Sigmoid colon (tissue), 7 donors: ENCODE data around the gene SSC5D. TPM values are rescaled to one million over a fixed set of nuclear protein-coding genes. Genes with fewer than 3 reads are reported as not detected.

Source experiments
- DNase-seq: peaks from one replicate; pipeline ENCODE4 v3.0.0-alpha.2; 2019
- H3K27ac ChIP-seq, 4 donors: fragments of 200-600 bp; sonication (generic); one replicate each; pipeline ENCODE4 v1.5.1; 2016 to 2019; ENCODE audit warnings: mild to moderate bottlenecking in 1 of 4
- H3K27me3 ChIP-seq, 3 donors: fragments of 200-600 bp; sonication (generic); one replicate each; pipeline ENCODE4 v1.5.1; 2019; ENCODE audit warnings: mild to moderate bottlenecking in 1 of 3
- H3K36me3 ChIP-seq, 4 donors: fragments of 200-600 bp; sonication (generic); one replicate each; pipeline ENCODE4 v1.5.1; 2016 to 2019
- H3K4me1 ChIP-seq, 4 donors: fragments of 200-600 bp; sonication (generic); one replicate each; pipeline ENCODE4 v1.5.1; 2017 to 2019
- H3K4me3 ChIP-seq, 4 donors: fragments of 200-600 bp; sonication (generic); one replicate each; pipeline ENCODE4 v1.5.1; 2017 to 2019; ENCODE audit warnings: mild to moderate bottlenecking in 2 of 4, moderate library complexity in 1 of 4
- H3K9me3 ChIP-seq, 4 donors: fragments of 200-600 bp in 3 of 4; sonication (generic) in 3 of 4; one replicate each; pipeline versions ENCODE4 v1.5.1 to v1.6.1; 2013 to 2019
- CTCF ChIP-seq, 4 experiments: fragments of 450-650 bp in 3 of 4; fragments of 200-600 bp in 1 of 4; IDR thresholded peaks; one replicate each; pipeline ENCODE4 v1.5.1; 2016 to 2019; ENCODE audit warnings: antibody characterized with exemption in 4 of 4, mild to moderate bottlenecking in 3 of 4, moderate library complexity in 2 of 4
- EP300 ChIP-seq, 4 donors: sonication (generic); formaldehyde crosslinking; IDR thresholded peaks; one replicate each; pipeline ENCODE4 v1.6.1; 2017; ENCODE audit warnings: antibody characterized with exemption in 4 of 4
- POLR2A ChIP-seq, 2 donors: fragments of 450-650 bp; IDR thresholded peaks; one replicate each; pipeline ENCODE4 v1.6.1; 2016; ENCODE audit warnings: antibody characterized with exemption in 2 of 2, mild to moderate bottlenecking in 2 of 2, moderate library complexity in 2 of 2
- POLR2AphosphoS5 ChIP-seq, 4 donors: sonication (generic); formaldehyde crosslinking; IDR thresholded peaks; one replicate each; pipeline ENCODE4 v1.6.1; 2017; ENCODE audit warnings: antibody characterized with exemption in 4 of 4
- WGBS, 2 donors: extraction: QIAGEN DNeasy Blood & Tissue Kit; methylation state at CpG; one replicate each; pipeline ENCODE4 v1.1.7; 2013; 5-methylcytosine and 5-hydroxymethylcytosine counted together
- intact Hi-C: fragments of 100-400 bp; cut with DNase I; formaldehyde crosslinking; loops from one replicate; pipeline ENCODE4 v1.15.1; 2023
- polyA plus RNA-seq, 3 donors: library from polyadenylated mRNA; stranded (reverse); fragments of 200-250 nt; gene quantifications; one replicate each; pipeline ENCODE4 v1.2.3, GENCODE V29; 2013
- total RNA-seq, 4 donors: library from RNA; depleted of rRNA; stranded (reverse); fragments of >200 nt; gene quantifications; one replicate each; pipeline ENCODE4 v1.1.0, GENCODE V29; 2016
- donor health status: healthy with polysubstance abuse.
- donor health status: Bipolar disorder and iron deficiency.
- donor health status: healthy.

The SSC5D gene
- total and polyA plus RNA-seq, 7 donors: 1.2 to 66.7 (median 14.4) TPM; not detected in 1

- DNase-seq: no peak
- intact Hi-C loops: no loop called here
- no peaks in the 10 kb centered on the region for H3K36me3 ChIP-seq
Measured at GRCh38 chr19:55535965-55536350, 47.7 kb downstream of the SSC5D start.

GRCh38 chr19:55536366-55536765 is 48.1 kb downstream of the SSC5D start:
- intact Hi-C loops: no loop called here
- DNase-seq: no peak
- Histone ChIP-seq H3K27ac (no peak overlapping the region), H3K9me3 (no peaks in the 10 kb centered on the region), H3K4me3 (no peak overlapping the region), H3K27me3 (peaks cover 0 to 28% (median 0%) of the 10 kb centered on the region in 3 donors), H3K4me1 (no peaks in the 10 kb centered on the region), H3K36me3 (no peaks in the 10 kb centered on the region)
- TF ChIP-seq EP300 (IDR thresholded peaks at IDR 0.05): no peak
- no peak for TF ChIP-seq CTCF (IDR thresholded peaks at IDR 0.05)
- TF ChIP-seq POLR2A (IDR thresholded peaks at IDR 0.05): no peak
- no peak for TF ChIP-seq POLR2AphosphoS5 (IDR thresholded peaks at IDR 0.05)
- 92% methylated on average over 11 of the region's 11 CpGs for WGBS, 2 donors

More at GRCh38 chr19:55535965-55536350, 47.7 kb downstream of the SSC5D start:
- H3K9me3 ChIP-seq: no peaks in the 10 kb centered on the region
- 90 to 92% methylated on average over 22 of the region's 22 CpGs for WGBS, 2 donors
- H3K4me1 ChIP-seq: no peaks in the 10 kb centered on the region
- no peak overlapping the region for H3K4me3 ChIP-seq
- H3K27ac ChIP-seq: no peak overlapping the region
- peaks cover 0 to 32% (median 0%) of the 10 kb centered on the region in 3 donors for H3K27me3 ChIP-seq
- TF ChIP-seq EP300 (IDR thresholded peaks at IDR 0.05) (no peak), POLR2AphosphoS5 (IDR thresholded peaks at IDR 0.05) (no peak), POLR2A (IDR thresholded peaks at IDR 0.05) (no peak), CTCF (IDR thresholded peaks at IDR 0.05) (no peak)

- H3K27me3 ChIP-seq: peaks cover 0 to 24% (median 0%) of the 10 kb centered on the region in 3 donors
- no peaks in the 10 kb centered on the region for H3K9me3 ChIP-seq
- no peak for TF ChIP-seq POLR2AphosphoS5 (IDR thresholded peaks at IDR 0.05)
- TF ChIP-seq POLR2A (IDR thresholded peaks at IDR 0.05): no peak
- no peaks in the 10 kb centered on the region for H3K36me3 ChIP-seq
- DNase-seq: no peak
- H3K4me1 ChIP-seq: no peaks in the 10 kb centered on the region
- 47 to 49% methylated on average over 14 of the region's 14 CpGs for WGBS, 2 donors
- H3K27ac ChIP-seq: no peak within 1 kb of the TSS
- intact Hi-C loops: no loop called here
- H3K4me3 ChIP-seq: no peak within 1 kb of the TSS
Measured at GRCh38 chr19:55536951-55537740, 48.9 kb downstream of the SSC5D start, which contains the start of gene SBK2. Gene SBK2, minus strand, starts transcription at chr19:55537133. Its CDS starts 839 bp downstream, at chr19:55536294.

GRCh38 chr19:55537741-55538111 is 49.5 kb downstream of the SSC5D start:
- intact Hi-C loops: no loop called here
- no peak for DNase-seq
- no peak for TF ChIP-seq EP300 (IDR thresholded peaks at IDR 0.05)
- WGBS, 2 donors: 65 to 73% methylated on average over 5 of the region's 5 CpGs
- Histone ChIP-seq H3K4me3 (no peak overlapping the region), H3K27me3 (peaks cover 0 to 24% (median 0%) of the 10 kb centered on the region in 3 donors), H3K27ac (no peak overlapping the region), H3K36me3 (no peaks in the 10 kb centered on the region), H3K4me1 (no peaks in the 10 kb centered on the region), H3K9me3 (no peaks in the 10 kb centered on the region)

GRCh38 chr19:55538132-55538531 is 49.9 kb downstream of the SSC5D start:
- 91% methylated on average over 5 of the region's 5 CpGs for WGBS, 2 donors
- Histone ChIP-seq H3K4me1 (no peaks in the 10 kb centered on the region), H3K27me3 (peaks cover 0 to 24% (median 0%) of the 10 kb centered on the region in 3 donors), H3K9me3 (no peaks in the 10 kb centered on the region), H3K4me3 (no peak overlapping the region), H3K27ac (no peak overlapping the region), H3K36me3 (no peaks in the 10 kb centered on the region)
- intact Hi-C loops: no loop called here
- no peak for TF ChIP-seq POLR2AphosphoS5 (IDR thresholded peaks at IDR 0.05)
- no peak for TF ChIP-seq EP300 (IDR thresholded peaks at IDR 0.05)
- TF ChIP-seq POLR2A (IDR thresholded peaks at IDR 0.05): no peak
- TF ChIP-seq CTCF (IDR thresholded peaks at IDR 0.05): no peak
- DNase-seq: no peak
